PFSK-1 (cell line): ENCODE measurements around the gene MYH13.

Source experiments
- FOXP2 ChIP-seq: optimal IDR thresholded peaks from 2 replicates; pipeline ENCODE3; 2011; ENCODE audit warnings: borderline replicate concordance, control low read depth, inconsistent platforms; ENCODE audit not compliant: insufficient read depth; ENCODE audit errors: extremely low read length, extremely low read depth
- POLR2AphosphoS5 ChIP-seq: IDR thresholded peaks from 2 replicates; pipeline ENCODE4 v1.6.1; 2012; ENCODE audit warnings: low read depth, mild to moderate bottlenecking, control low read depth, low read length, moderate library complexity
- SIN3A ChIP-seq: IDR thresholded peaks from 2 replicates; pipeline ENCODE4 v1.6.1; 2012; ENCODE audit warnings: mild to moderate bottlenecking, low read length, moderate library complexity, borderline replicate concordance; ENCODE audit not compliant: insufficient read depth
- TAF1 ChIP-seq: IDR thresholded peaks from 2 replicates; pipeline ENCODE4 v1.6.1; 2012; ENCODE audit warnings: low read length, control low read depth, borderline replicate concordance; ENCODE audit not compliant: insufficient read depth

DNA sequence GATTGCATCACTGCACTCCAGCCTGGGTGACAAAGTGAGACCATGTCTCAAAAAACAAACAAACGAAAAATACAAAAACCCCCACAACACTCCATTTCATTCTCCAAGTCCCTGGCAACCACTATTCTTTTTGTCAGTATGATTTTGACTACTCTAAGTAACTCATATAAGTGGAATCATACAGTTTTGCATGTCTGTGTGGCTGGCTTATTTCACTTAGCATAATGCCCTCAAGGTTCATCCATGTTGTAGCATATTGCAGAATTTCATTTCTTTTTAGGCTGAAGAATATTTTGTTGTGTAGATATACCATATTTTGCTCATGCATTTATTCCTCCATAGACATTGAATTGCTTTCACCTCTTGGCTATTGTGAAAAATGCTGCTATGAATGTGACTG is 92.7 kb downstream of the MYH13 start:
- TF ChIP-seq POLR2AphosphoS5: no peak
- no peak for TF ChIP-seq SIN3A
- no peak for TF ChIP-seq TAF1
- TF ChIP-seq FOXP2: no peak
